ENCODE data around the gene XPR1.

XPR1 gene

DNA sequence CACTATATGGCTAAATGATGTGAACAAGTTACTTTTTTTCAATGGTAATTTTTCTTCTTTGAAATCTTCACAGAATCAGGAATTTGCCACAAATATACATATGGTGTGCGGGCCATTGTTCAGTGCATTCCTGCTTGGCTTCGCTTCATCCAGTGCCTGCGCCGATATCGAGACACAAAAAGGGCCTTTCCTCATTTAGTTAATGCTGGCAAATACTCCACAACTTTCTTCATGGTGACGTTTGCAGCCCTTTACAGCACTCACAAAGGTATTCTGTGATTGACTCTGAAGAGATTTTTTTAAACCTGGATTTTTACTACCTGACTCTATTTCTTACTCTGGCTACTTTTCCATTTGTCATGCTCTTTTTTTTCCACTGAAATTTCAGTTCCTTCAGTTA lies 204.6 kb downstream of the XPR1 start:
- Histone ChIP-seq H3F3A (ENCODE audit: insufficient read depth) (no peaks in the 10 kb centered on the region), H3K36me3 (ENCODE audit: low read length) (0 out of 2 replicates have a peak, but pooled peaks cover 3% of the 10 kb centered on the region), H4K20me1 (ENCODE audit: low read depth, low read length) (no peaks in the 10 kb centered on the region), H3K9me3 (ENCODE audit: insufficient read depth, low read length) (no peaks in the 10 kb centered on the region), H3K4me2 (ENCODE audit: low read depth, low read length, poor library complexity, severe bottlenecking) (no peak overlapping the region), H3K27ac (ENCODE audit: low read depth, low read length) (no peak overlapping the region), H3K9ac (ENCODE audit: low read length) (no peak overlapping the region), H3K27me3 (ENCODE audit: low read length) (no peaks in the 10 kb centered on the region), H3K79me2 (ENCODE audit: insufficient read depth, low read length) (no peaks in the 10 kb centered on the region), H3K4me3 (ENCODE audit: insufficient read depth, low read length, poor library complexity, severe bottlenecking) (no peak overlapping the region), H3K9me2 (replicated peaks; ENCODE audit: insufficient read depth, low read length) (no peaks in the 10 kb centered on the region), H2AFZ (ENCODE audit: low read depth, low read length, severe bottlenecking) (no peak overlapping the region)
- TF ChIP-seq, protein P1, sequence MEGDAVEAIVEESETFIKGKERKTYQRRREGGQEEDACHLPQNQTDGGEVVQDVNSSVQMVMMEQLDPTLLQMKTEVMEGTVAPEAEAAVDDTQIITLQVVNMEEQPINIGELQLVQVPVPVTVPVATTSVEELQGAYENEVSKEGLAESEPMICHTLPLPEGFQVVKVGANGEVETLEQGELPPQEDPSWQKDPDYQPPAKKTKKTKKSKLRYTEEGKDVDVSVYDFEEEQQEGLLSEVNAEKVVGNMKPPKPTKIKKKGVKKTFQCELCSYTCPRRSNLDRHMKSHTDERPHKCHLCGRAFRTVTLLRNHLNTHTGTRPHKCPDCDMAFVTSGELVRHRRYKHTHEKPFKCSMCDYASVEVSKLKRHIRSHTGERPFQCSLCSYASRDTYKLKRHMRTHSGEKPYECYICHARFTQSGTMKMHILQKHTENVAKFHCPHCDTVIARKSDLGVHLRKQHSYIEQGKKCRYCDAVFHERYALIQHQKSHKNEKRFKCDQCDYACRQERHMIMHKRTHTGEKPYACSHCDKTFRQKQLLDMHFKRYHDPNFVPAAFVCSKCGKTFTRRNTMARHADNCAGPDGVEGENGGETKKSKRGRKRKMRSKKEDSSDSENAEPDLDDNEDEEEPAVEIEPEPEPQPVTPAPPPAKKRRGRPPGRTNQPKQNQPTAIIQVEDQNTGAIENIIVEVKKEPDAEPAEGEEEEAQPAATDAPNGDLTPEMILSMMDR (IDR thresholded peaks at IDR 0.05; ENCODE audit: insufficient read depth, low read length, poor library complexity, severe bottlenecking) = no peak
- TF ChIP-seq EZH2phosphoT487 (conservative IDR thresholded peaks at IDR 0.05; ENCODE audit: low read length) = no peak

DNA sequence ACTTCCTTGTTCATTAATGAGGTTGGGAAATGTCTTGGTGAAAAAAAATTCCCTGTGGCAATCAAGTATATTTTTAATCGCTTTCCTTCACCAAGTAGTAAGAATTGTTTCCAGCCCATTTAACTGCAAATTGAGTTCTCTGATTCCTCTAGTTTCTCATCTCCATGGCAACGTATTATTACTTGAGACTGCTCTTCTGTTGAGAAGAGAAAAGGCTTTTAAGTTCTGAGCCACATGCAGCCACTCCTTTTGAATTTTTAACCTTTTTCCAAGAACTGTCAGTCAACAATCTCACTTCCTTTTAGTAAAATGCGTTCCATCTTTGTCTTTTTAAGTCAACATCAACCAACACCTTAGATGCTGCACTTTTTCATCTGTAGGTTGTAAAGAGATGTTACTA lies 205.2 kb downstream of the XPR1 start:
- Histone ChIP-seq H3K9me3 (ENCODE audit: insufficient read depth, low read length) (no peaks in the 10 kb centered on the region), H3K79me2 (ENCODE audit: insufficient read depth, low read length) (no peaks in the 10 kb centered on the region), H2AFZ (ENCODE audit: low read depth, low read length, severe bottlenecking) (no peak overlapping the region), H3K9me2 (replicated peaks; ENCODE audit: insufficient read depth, low read length) (no peaks in the 10 kb centered on the region), H3K27me3 (ENCODE audit: low read length) (no peaks in the 10 kb centered on the region), H3F3A (ENCODE audit: insufficient read depth) (no peaks in the 10 kb centered on the region), H3K36me3 (ENCODE audit: low read length) (0 out of 2 replicates have a peak, but pooled peaks cover 3% of the 10 kb centered on the region), H4K20me1 (ENCODE audit: low read depth, low read length) (no peaks in the 10 kb centered on the region), H3K9ac (ENCODE audit: low read length) (no peak overlapping the region), H3K27ac (ENCODE audit: low read depth, low read length) (no peak overlapping the region), H3K4me3 (ENCODE audit: insufficient read depth, low read length, poor library complexity, severe bottlenecking) (no peak overlapping the region), H3K4me2 (ENCODE audit: low read depth, low read length, poor library complexity, severe bottlenecking) (no peak overlapping the region)
- TF ChIP-seq, protein P1 (IDR thresholded peaks at IDR 0.05; ENCODE audit: insufficient read depth, low read length, poor library complexity, severe bottlenecking) = no peak
- TF ChIP-seq EZH2phosphoT487 (conservative IDR thresholded peaks at IDR 0.05; ENCODE audit: low read length) = no peak

DNA sequence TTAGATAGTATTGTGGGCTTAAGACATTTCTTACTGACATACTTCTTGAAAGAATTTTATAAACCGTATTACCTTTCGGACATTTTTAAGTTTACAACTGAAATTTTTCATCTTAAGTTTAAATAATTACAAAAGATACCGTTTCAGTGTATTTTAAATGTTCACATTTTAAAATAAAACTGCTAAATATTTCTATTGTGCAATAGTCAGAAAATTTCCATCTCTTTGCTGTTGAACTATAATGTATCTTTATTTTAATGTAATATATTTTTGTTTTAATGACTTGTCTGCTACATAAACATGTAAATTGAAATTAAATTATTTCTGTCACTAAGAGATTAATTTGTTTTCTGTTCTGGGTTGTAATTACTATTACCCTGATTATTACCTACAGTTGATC lies 206.7 kb downstream of the XPR1 start:
- H3K9ac ChIP-seq (ENCODE audit: low read length) = no peak overlapping the region
- no peaks in the 10 kb centered on the region for H3K27me3 ChIP-seq (ENCODE audit: low read length)
- H4K20me1 ChIP-seq (ENCODE audit: low read depth, low read length) = no peaks in the 10 kb centered on the region
- TF ChIP-seq, protein P1 (IDR thresholded peaks at IDR 0.05; ENCODE audit: insufficient read depth, low read length, poor library complexity, severe bottlenecking) = no peak
- TF ChIP-seq EZH2phosphoT487 (conservative IDR thresholded peaks at IDR 0.05; ENCODE audit: low read length) = no peak
- H2AFZ ChIP-seq (ENCODE audit: low read depth, low read length, severe bottlenecking) = no peak overlapping the region
- H3K79me2 ChIP-seq (ENCODE audit: insufficient read depth, low read length) = no peaks in the 10 kb centered on the region
- no peak overlapping the region for H3K4me3 ChIP-seq (ENCODE audit: insufficient read depth, low read length, poor library complexity, severe bottlenecking)
- 0 out of 2 replicates have a peak, but pooled peaks cover 3% of the 10 kb centered on the region for H3K36me3 ChIP-seq (ENCODE audit: low read length)
- no peak overlapping the region for H3K27ac ChIP-seq (ENCODE audit: low read depth, low read length)
- no peaks in the 10 kb centered on the region for H3F3A ChIP-seq (ENCODE audit: insufficient read depth)
- no peaks in the 10 kb centered on the region for H3K9me2 ChIP-seq (replicated peaks; ENCODE audit: insufficient read depth, low read length)
- H3K9me3 ChIP-seq (ENCODE audit: insufficient read depth, low read length) = no peaks in the 10 kb centered on the region
- no peak overlapping the region for H3K4me2 ChIP-seq (ENCODE audit: low read depth, low read length, poor library complexity, severe bottlenecking)
